Endothelial cell of umbilical vein (primary cell): Measurements from ENCODE around the gene ILKAP. TPM values are rescaled to one million over a fixed set of nuclear protein-coding genes. Genes with fewer than 3 reads are reported as not detected.

Experiments
- BruUV-seq: library from RNA; stranded (reverse); fragments of 400-500 nt; replicated peaks from 2 replicates; lab custom pipeline; 2021; lab: Mats Ljungman, UMichigan
- CTCF ChIA-PET: fragments of 300-600, 350-600 bp; sonication (Branson Sonifier 250); formaldehyde crosslinking; loops from one replicate; lab custom pipeline; 2021; ENCODE audit warnings: antibody characterized with exemption, inconsistent platforms; lab: Charles Lee
- POLR2A ChIA-PET: fragments of 300-600, 350-600 bp; sonication (Branson Sonifier 250); formaldehyde crosslinking; loops from one replicate; lab custom pipeline; 2021; ENCODE audit warnings: antibody characterized with exemption, inconsistent platforms; lab: Charles Lee
- DNase-seq: peaks from one replicate; pipeline ENCODE4 v3.0.0-alpha.2; 2011; ENCODE audit warnings: low read depth, low spot score
- FAIRE-seq: peaks from 2 replicates; lab custom pipeline; 2011; peaks lifted over from hg19 to GRCh38; lab: Jason Lieb, UNC
- H2AFZ ChIP-seq: 2 replicates; pipeline ENCODE4 v1.6.0; 2012; ENCODE audit warnings: low read depth, low read length, control low read depth, inconsistent platforms
- H3K27ac ChIP-seq: 2 replicates; pipeline ENCODE4 v1.5.1; 2011; ENCODE audit warnings: low read depth, mild to moderate bottlenecking, control low read depth, low read length, moderate library complexity; ENCODE audit not compliant: insufficient read depth
- H3K27me3 ChIP-seq, 2 experiments: 2 replicates each; pipeline versions ENCODE4 v1.6.0 to v1.6.1; 2011; ENCODE audit warnings: low read length in 2 of 2, mixed read lengths in 1 of 2; ENCODE audit not compliant: control insufficient read depth in 2 of 2, insufficient read depth in 2 of 2
- H3K36me3 ChIP-seq, 2 experiments: 2 replicates in 1 of 2; 3 replicates in 1 of 2; pipeline ENCODE4 v1.5.1; 2011; ENCODE audit warnings: low read length in 2 of 2, mild to moderate bottlenecking in 1 of 2, moderate library complexity in 1 of 2; ENCODE audit not compliant: control insufficient read depth in 2 of 2, insufficient read depth in 2 of 2; ENCODE audit errors: extremely low read depth in 1 of 2
- H3K4me1 ChIP-seq: 3 replicates; pipeline ENCODE4 v1.5.1; 2011; ENCODE audit warnings: mild to moderate bottlenecking, low read length; ENCODE audit not compliant: control insufficient read depth, insufficient read depth; ENCODE audit errors: extremely low read depth
- H3K4me2 ChIP-seq: 2 replicates; pipeline ENCODE4 v1.6.1; 2011; ENCODE audit warnings: low read length, control low read depth, mixed read lengths; ENCODE audit not compliant: insufficient read depth
- H3K4me3 ChIP-seq, 3 experiments: fragments of 200-600 bp in 1 of 3; sonication (generic), shearing (Covaris generic) in 1 of 3; replicated peaks in 1 of 3; 2 replicates each; pipeline ENCODE4 v1.5.1; 2011 to 2016; ENCODE audit warnings: control low read depth in 3 of 3, low read length in 3 of 3, mild to moderate bottlenecking in 2 of 3, inconsistent platforms in 1 of 3, low read depth in 1 of 3, moderate library complexity in 1 of 3; ENCODE audit not compliant: insufficient read depth in 1 of 3
- H3K79me2 ChIP-seq: 2 replicates; pipeline ENCODE4 v1.6.0; 2012; ENCODE audit warnings: low read length, inconsistent platforms; ENCODE audit not compliant: control insufficient read depth, insufficient read depth
- H3K9ac ChIP-seq: replicated peaks from 2 replicates; pipeline ENCODE3; 2011; ENCODE audit warnings: low read length, control low read depth; ENCODE audit not compliant: insufficient read depth; ENCODE audit errors: extremely low read depth
- H3K9me1 ChIP-seq: replicated peaks from 3 replicates; pipeline ENCODE4 v1.6.0; 2011; ENCODE audit warnings: mild to moderate bottlenecking, low read length; ENCODE audit not compliant: control insufficient read depth, insufficient read depth; ENCODE audit errors: extremely low read depth
- H3K9me3 ChIP-seq: replicated peaks from 2 replicates; pipeline ENCODE4 v1.5.1; 2012; ENCODE audit warnings: low read length, inconsistent platforms; ENCODE audit not compliant: control insufficient read depth, insufficient read depth
- H4K20me1 ChIP-seq: replicated peaks from 2 replicates; pipeline ENCODE3; 2011; ENCODE audit warnings: mild to moderate bottlenecking, low read length; ENCODE audit not compliant: control insufficient read depth, insufficient read depth; ENCODE audit errors: extremely low read depth
- EZH2 ChIP-seq: IDR thresholded peaks from 2 replicates; pipeline ENCODE4 v1.6.1; 2012; ENCODE audit warnings: borderline replicate concordance, low read depth, mild to moderate bottlenecking, moderate library complexity, low read length, inconsistent platforms; ENCODE audit not compliant: severe bottlenecking
- FOS ChIP-seq: IDR thresholded peaks from 2 replicates; pipeline ENCODE4 v1.6.1; 2011; ENCODE audit warnings: mild to moderate bottlenecking, low read length, moderate library complexity, borderline replicate concordance; ENCODE audit not compliant: insufficient read depth
- GATA2 ChIP-seq: IDR thresholded peaks from 2 replicates; pipeline ENCODE4 v1.7.0; 2011; ENCODE audit warnings: low read depth, mild to moderate bottlenecking, moderate library complexity, mixed read lengths, low read length; ENCODE audit not compliant: insufficient read length, insufficient read depth
- JUN ChIP-seq: IDR thresholded peaks from 2 replicates; pipeline ENCODE4 v1.6.1; 2011; ENCODE audit warnings: borderline replicate concordance, low read depth; ENCODE audit not compliant: insufficient read length, insufficient read depth
- MYC ChIP-seq: IDR thresholded peaks from one replicate; pipeline ENCODE4 v1.6.1; 2011; ENCODE audit warnings: mild to moderate bottlenecking, low read depth, low read length
- POLR2A ChIP-seq: IDR thresholded peaks from 2 replicates; pipeline ENCODE4 v1.6.1; 2012; ENCODE audit warnings: low read depth, mild to moderate bottlenecking, control low read depth, low read length
- POLR2AphosphoS5 ChIP-seq: IDR thresholded peaks from 2 replicates; pipeline ENCODE4 v1.6.1; 2012; ENCODE audit warnings: low read depth, mild to moderate bottlenecking, control low read depth, low read length, moderate library complexity; ENCODE audit not compliant: insufficient read depth
- dilution Hi-C: fragments of 300-500 bp; cut with MboI; formaldehyde crosslinking; loops from one replicate; pipeline ENCODE4 v1.15.0; 2019; ENCODE audit warnings: low sequenced_read_pairs; ENCODE audit not compliant: extremely low pct_ligation_motif_present
- intact Hi-C: fragments of 100-400 bp; cut with micrococcal nuclease; formaldehyde crosslinking; loops from one replicate; pipeline ENCODE4 v1.10.0; 2022
- polyA plus RNA-seq, 4 experiments: library from polyadenylated mRNA; depleted of rRNA in 3 of 4; stranded (reverse) in 3 of 4; unstranded in 1 of 4; fragments of >200 nt; gene quantifications; 2 replicates each; pipeline versions ENCODE4 v1.2.1 to v1.2.3, GENCODE V29; 2011 to 2012; ENCODE audit warnings: missing spikeins in 1 of 4
- total RNA-seq: library from RNA; stranded (reverse); gene quantifications from 2 replicates; pipeline ENCODE4 v1.2.3, GENCODE V29; 2021
- TF ChIP-seq, protein P1 (sequence below): IDR thresholded peaks from 2 replicates; pipeline ENCODE4 v1.6.1; 2011; ENCODE audit not compliant: insufficient read depth, insufficient read length
- TF ChIP-seq, protein P2 (sequence below), 2 donors: IDR thresholded peaks; 1 replicate in 1 of 2; 2 replicates in 1 of 2; pipeline ENCODE4 v1.5.1; 2011; ENCODE audit warnings: low read length in 2 of 2, mild to moderate bottlenecking in 2 of 2, moderate library complexity in 2 of 2, control low read depth in 1 of 2, inconsistent platforms in 1 of 2, low read depth in 1 of 2; ENCODE audit not compliant: insufficient read depth in 1 of 2; ENCODE audit errors: extremely low read depth in 1 of 2

Gene ILKAP
- total and polyA plus RNA-seq, 2 donors (not counting 3 experiments of a cell fraction or from before 2014, with no cell fraction given): 49.2 to 49.8 TPM

DNA sequence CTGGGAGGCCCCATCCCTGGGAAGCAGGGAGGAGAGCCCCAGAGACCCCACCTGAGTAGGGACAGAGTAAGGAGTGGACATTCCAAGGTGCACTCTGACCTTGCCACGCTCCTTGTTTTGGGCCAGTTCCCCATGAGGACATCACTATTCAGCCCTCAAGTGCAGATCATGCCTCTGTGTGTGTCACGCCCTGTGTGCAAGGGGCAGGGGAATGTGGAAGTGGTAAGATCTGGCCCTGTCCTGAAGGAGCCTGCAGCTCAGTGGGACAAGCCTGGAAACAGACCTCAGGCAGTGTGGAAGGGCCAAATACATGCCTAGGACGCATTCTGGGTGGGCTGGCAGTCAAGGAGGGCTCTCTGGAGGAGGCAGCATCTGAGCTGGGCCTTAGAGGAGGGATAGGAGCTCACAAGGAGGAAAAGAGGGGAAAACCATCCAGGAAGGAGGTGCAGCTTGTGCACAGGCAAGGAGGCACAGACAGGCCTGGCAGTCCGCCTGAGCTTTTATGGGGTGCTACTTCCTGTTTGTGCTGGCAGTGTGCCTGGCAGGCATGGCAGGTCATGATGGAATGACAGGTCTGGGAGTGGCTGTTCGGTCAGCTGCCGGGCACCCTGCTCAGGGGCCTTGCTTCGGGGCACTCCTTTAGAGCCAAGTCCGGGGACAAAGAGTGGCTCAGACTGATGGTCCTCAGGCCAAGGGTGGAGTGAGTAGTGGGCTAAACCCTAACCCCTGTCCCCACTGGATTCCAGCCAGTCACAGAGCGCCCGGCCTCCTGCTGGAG lies 61.8 kb downstream of the ILKAP start:
- H3K27me3 ChIP-seq: no peaks in the 10 kb centered on the region
- intact Hi-C loops (loop anchor here (2.0 kb wide), 1 partner anchor 33 kb away; no protein-coding TSS in a partner anchor), dilution Hi-C loops (no loop called here)
- H3K4me2 ChIP-seq: no peak overlapping the region
- no peaks in the 10 kb centered on the region for H3K4me1 ChIP-seq
- H3K9ac ChIP-seq: no peak overlapping the region
- ChIA-PET CTCF (no interaction called here), POLR2A (no interaction called here)
- H3K27ac ChIP-seq: no peak overlapping the region
- no peaks in the 10 kb centered on the region for H4K20me1 ChIP-seq
- H2AFZ ChIP-seq: no peak overlapping the region
- no peaks in the 10 kb centered on the region for H3K79me2 ChIP-seq
- no peaks in the 10 kb centered on the region for H3K9me1 ChIP-seq
- no peak overlapping the region for H3K4me3 ChIP-seq
- H3K9me3 ChIP-seq: no peaks in the 10 kb centered on the region
- DNase-seq: peak; percentile 16
- no TSS peak for BruUV-seq
- FAIRE-seq: no peak
- TF ChIP-seq, protein P1, sequence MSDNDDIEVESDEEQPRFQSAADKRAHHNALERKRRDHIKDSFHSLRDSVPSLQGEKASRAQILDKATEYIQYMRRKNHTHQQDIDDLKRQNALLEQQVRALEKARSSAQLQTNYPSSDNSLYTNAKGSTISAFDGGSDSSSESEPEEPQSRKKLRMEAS: no peak
- TF ChIP-seq POLR2AphosphoS5 (no peak), POLR2A (no peak)
- H3K36me3 ChIP-seq: no peaks in the 10 kb centered on the region

DNA sequence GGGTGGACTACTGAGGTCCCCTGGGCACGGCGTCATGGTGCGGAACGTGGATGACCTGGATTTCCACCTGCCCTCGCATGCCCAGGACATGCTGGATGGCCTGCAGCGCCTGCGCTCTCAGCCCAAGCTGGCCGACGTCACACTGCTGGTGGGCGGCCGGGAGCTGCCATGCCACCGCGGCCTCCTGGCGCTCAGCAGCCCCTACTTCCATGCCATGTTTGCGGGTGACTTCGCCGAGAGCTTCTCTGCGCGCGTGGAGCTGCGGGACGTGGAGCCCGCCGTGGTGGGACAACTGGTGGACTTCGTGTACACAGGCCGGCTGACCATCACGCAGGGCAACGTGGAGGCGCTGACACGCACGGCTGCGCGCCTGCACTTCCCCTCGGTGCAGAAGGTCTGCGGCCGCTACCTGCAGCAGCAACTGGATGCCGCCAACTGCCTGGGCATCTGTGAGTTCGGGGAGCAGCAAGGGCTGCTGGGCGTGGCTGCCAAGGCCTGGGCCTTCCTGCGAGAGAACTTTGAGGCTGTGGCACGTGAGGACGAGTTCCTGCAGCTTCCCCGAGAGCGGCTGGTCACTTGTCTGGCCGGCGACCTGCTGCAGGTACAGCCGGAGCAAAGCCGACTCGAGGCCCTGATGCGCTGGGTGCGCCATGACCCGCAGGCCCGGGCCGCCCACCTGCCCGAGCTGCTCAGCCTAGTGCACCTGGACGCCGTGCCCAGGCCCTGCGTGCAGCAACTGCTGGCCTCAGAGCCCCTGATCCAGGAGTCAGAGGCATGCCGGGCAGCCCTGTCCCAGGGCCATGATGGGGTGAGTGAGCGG lies 62.6 kb downstream of the ILKAP start:
- no peaks in the 10 kb centered on the region for H3K9me3 ChIP-seq
- no peaks in the 10 kb centered on the region for H4K20me1 ChIP-seq
- intact Hi-C loops (no loop called here), dilution Hi-C loops (no loop called here)
- H3K9me1 ChIP-seq: no peaks in the 10 kb centered on the region
- CTCF ChIA-PET: interaction anchor here (0.6 to 0.7 kb wide), 2 partner anchors 283 to 305 kb away, joined by 3 to 4 read pairs; no protein-coding TSS in a partner anchor
- no peak overlapping the region for H3K4me3 ChIP-seq
- H3K4me1 ChIP-seq: no peaks in the 10 kb centered on the region
- no peak for DNase-seq
- no peaks in the 10 kb centered on the region for H3K79me2 ChIP-seq
- no peak overlapping the region for H3K4me2 ChIP-seq
- FAIRE-seq: no peak
- H2AFZ ChIP-seq: no peak overlapping the region
- TF ChIP-seq EZH2: no peak
- TF ChIP-seq, protein P2, sequence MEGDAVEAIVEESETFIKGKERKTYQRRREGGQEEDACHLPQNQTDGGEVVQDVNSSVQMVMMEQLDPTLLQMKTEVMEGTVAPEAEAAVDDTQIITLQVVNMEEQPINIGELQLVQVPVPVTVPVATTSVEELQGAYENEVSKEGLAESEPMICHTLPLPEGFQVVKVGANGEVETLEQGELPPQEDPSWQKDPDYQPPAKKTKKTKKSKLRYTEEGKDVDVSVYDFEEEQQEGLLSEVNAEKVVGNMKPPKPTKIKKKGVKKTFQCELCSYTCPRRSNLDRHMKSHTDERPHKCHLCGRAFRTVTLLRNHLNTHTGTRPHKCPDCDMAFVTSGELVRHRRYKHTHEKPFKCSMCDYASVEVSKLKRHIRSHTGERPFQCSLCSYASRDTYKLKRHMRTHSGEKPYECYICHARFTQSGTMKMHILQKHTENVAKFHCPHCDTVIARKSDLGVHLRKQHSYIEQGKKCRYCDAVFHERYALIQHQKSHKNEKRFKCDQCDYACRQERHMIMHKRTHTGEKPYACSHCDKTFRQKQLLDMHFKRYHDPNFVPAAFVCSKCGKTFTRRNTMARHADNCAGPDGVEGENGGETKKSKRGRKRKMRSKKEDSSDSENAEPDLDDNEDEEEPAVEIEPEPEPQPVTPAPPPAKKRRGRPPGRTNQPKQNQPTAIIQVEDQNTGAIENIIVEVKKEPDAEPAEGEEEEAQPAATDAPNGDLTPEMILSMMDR (IDR thresholded peaks at IDR 0.05; ENCODE audit: extremely low read depth in 1 of 2, insufficient read depth in 1 of 2, low read depth in 1 of 2, low read length in 2 of 2): no peak
- TF ChIP-seq, protein P1: no peak
- no peak for TF ChIP-seq GATA2
- TF ChIP-seq POLR2A: no peak
- no peak for TF ChIP-seq MYC
- TF ChIP-seq FOS: no peak
- TF ChIP-seq JUN: no peak
- TF ChIP-seq POLR2AphosphoS5: no peak
- H3K27ac ChIP-seq: no peak overlapping the region
- H3K9ac ChIP-seq: no peak overlapping the region
- no TSS peak for BruUV-seq
- H3K27me3 ChIP-seq: no peaks in the 10 kb centered on the region
- no peaks in the 10 kb centered on the region for H3K36me3 ChIP-seq
- POLR2A ChIA-PET: no interaction called here
